Keratinocyte (primary cell): ENCODE measurements around the gene STEAP3. TPM values are rescaled to one million over a fixed set of nuclear protein-coding genes. Genes with fewer than 3 reads are reported as not detected.

Experiments
- DNase-seq: peaks from one replicate; pipeline ENCODE4 v3.0.0-alpha.2; 2011; ENCODE audit warnings: low read depth, missing footprints, low spot score
- FAIRE-seq: peaks from 2 replicates; lab custom pipeline; 2011; peaks lifted over from hg19 to GRCh38; lab: Jason Lieb, UNC
- H2AFZ ChIP-seq: 2 replicates; pipeline ENCODE4 v1.6.0; 2012; ENCODE audit warnings: low read length, control low read depth, inconsistent platforms; ENCODE audit not compliant: control insufficient read depth
- H3K27ac ChIP-seq: 2 replicates; pipeline ENCODE4 v1.5.1; 2011; ENCODE audit warnings: low read length; ENCODE audit not compliant: control insufficient read depth, insufficient read depth
- H3K27me3 ChIP-seq: 3 replicates; pipeline ENCODE4 v1.6.0; 2011; ENCODE audit warnings: low read length; ENCODE audit not compliant: control insufficient read depth, insufficient read depth; ENCODE audit errors: extremely low read depth
- H3K36me3 ChIP-seq, 2 experiments: 2 replicates in 1 of 2; 3 replicates in 1 of 2; pipeline ENCODE4 v1.5.1; 2011; ENCODE audit warnings: low read length in 2 of 2, mild to moderate bottlenecking in 1 of 2; ENCODE audit not compliant: control insufficient read depth in 2 of 2, insufficient read depth in 2 of 2; ENCODE audit errors: extremely low read depth in 1 of 2
- H3K4me1 ChIP-seq: 3 replicates; pipeline ENCODE4 v1.5.1; 2011; ENCODE audit warnings: low read length; ENCODE audit not compliant: control insufficient read depth, insufficient read depth; ENCODE audit errors: extremely low read depth
- H3K4me2 ChIP-seq: 3 replicates; pipeline ENCODE4 v1.6.0; 2011; ENCODE audit warnings: low read depth, low read length; ENCODE audit not compliant: control insufficient read depth, insufficient read depth; ENCODE audit errors: extremely low read depth
- H3K4me3 ChIP-seq, 3 experiments: fragments of 200-600 bp in 1 of 3; sonication (generic) in 1 of 3; 2 replicates in 2 of 3; 3 replicates in 1 of 3; pipeline ENCODE4 v1.5.1; 2011 to 2016; ENCODE audit warnings: low read length in 3 of 3, mild to moderate bottlenecking in 3 of 3, control low read depth in 2 of 3, inconsistent platforms in 1 of 3, low read depth in 1 of 3, mixed read lengths in 1 of 3, mixed run types in 1 of 3, moderate library complexity in 1 of 3; ENCODE audit not compliant: control insufficient read depth in 2 of 3, insufficient read depth in 2 of 3; ENCODE audit errors: extremely low read depth in 1 of 3
- H3K79me2 ChIP-seq: 2 replicates; pipeline ENCODE4 v1.6.0; 2012; ENCODE audit warnings: low read length; ENCODE audit not compliant: control insufficient read depth, insufficient read depth
- H3K9ac ChIP-seq: 3 replicates; pipeline ENCODE4 v1.6.0; 2011; ENCODE audit warnings: low read length; ENCODE audit not compliant: control insufficient read depth, insufficient read depth; ENCODE audit errors: extremely low read depth
- H3K9me1 ChIP-seq: 3 replicates; pipeline ENCODE4 v1.6.0; 2011; ENCODE audit warnings: low read length; ENCODE audit not compliant: control insufficient read depth, insufficient read depth; ENCODE audit errors: extremely low read depth
- H3K9me3 ChIP-seq: 2 replicates; pipeline ENCODE4 v1.5.1; 2012; ENCODE audit warnings: low read depth, low read length; ENCODE audit not compliant: control insufficient read depth
- H4K20me1 ChIP-seq: 3 replicates; pipeline ENCODE4 v1.6.0; 2011; ENCODE audit warnings: low read length; ENCODE audit not compliant: control insufficient read depth, insufficient read depth; ENCODE audit errors: extremely low read depth
- EZH2 ChIP-seq: IDR thresholded peaks from one replicate; pipeline ENCODE4 v1.6.1; 2012; ENCODE audit warnings: inconsistent platforms, mild to moderate bottlenecking, low read length, moderate library complexity
- dilution Hi-C: fragments of 300-500 bp; cut with MboI; formaldehyde crosslinking; loops from one replicate; pipeline ENCODE4 v1.7.0; 2020; ENCODE audit warnings: low sequenced_read_pairs; ENCODE audit not compliant: extremely low pct_ligation_motif_present
- polyA plus RNA-seq, 5 experiments: library from polyadenylated mRNA; depleted of rRNA in 3 of 5; stranded (reverse) in 3 of 5; stranded (forward) in 1 of 5; unstranded in 1 of 5; fragments of >200 nt; gene quantifications; 1 replicate in 1 of 5; 2 replicates in 3 of 5; 3 replicates in 1 of 5; pipeline versions ENCODE4 v1.2.1 to v1.2.3, GENCODE V29; 2011 to 2012; ENCODE audit warnings: missing spikeins in 2 of 5, low read depth in 1 of 5, low replicate concordance in 1 of 5
- TF ChIP-seq, protein P1 (sequence below), 3 experiments: IDR thresholded peaks in 1 of 3; conservative IDR thresholded peaks in 1 of 3; optimal IDR thresholded peaks in 1 of 3; 2 replicates in 2 of 3; 3 replicates in 1 of 3; pipeline versions ENCODE3 to v1.5.1; 2011; ENCODE audit warnings: low read length in 3 of 3, mild to moderate bottlenecking in 3 of 3, moderate library complexity in 2 of 3, control low read depth in 1 of 3, inconsistent platforms in 1 of 3; ENCODE audit not compliant: insufficient read depth in 2 of 3; ENCODE audit errors: extremely low read depth in 1 of 3

STEAP3 gene
- polyA plus RNA-seq, 1 donor (not counting 4 experiments of a cell fraction or from before 2014, with no cell fraction given) = 19.9 TPM

- dilution Hi-C loops = no loop called here
- no peak overlapping the region for H3K4me3 ChIP-seq
- no peaks in the 10 kb centered on the region for H3K36me3 ChIP-seq
- no peaks in the 10 kb centered on the region for H3K27me3 ChIP-seq
- no peaks in the 10 kb centered on the region for H3K79me2 ChIP-seq
- H3K9me3 ChIP-seq = no peaks in the 10 kb centered on the region
- FAIRE-seq (no peak), DNase-seq (no peak)
- TF ChIP-seq, protein P1, sequence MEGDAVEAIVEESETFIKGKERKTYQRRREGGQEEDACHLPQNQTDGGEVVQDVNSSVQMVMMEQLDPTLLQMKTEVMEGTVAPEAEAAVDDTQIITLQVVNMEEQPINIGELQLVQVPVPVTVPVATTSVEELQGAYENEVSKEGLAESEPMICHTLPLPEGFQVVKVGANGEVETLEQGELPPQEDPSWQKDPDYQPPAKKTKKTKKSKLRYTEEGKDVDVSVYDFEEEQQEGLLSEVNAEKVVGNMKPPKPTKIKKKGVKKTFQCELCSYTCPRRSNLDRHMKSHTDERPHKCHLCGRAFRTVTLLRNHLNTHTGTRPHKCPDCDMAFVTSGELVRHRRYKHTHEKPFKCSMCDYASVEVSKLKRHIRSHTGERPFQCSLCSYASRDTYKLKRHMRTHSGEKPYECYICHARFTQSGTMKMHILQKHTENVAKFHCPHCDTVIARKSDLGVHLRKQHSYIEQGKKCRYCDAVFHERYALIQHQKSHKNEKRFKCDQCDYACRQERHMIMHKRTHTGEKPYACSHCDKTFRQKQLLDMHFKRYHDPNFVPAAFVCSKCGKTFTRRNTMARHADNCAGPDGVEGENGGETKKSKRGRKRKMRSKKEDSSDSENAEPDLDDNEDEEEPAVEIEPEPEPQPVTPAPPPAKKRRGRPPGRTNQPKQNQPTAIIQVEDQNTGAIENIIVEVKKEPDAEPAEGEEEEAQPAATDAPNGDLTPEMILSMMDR (optimal IDR thresholded peaks at IDR 0.05 in 1 of 3, IDR thresholded peaks at IDR 0.05 in 1 of 3, conservative IDR thresholded peaks at IDR 0.05 in 1 of 3; ENCODE audit: extremely low read depth in 1 of 3, insufficient read depth in 2 of 3, low read length in 3 of 3) = no peak
- no peaks in the 10 kb centered on the region for H4K20me1 ChIP-seq
- H3K9ac ChIP-seq = no peak overlapping the region
- H3K4me1 ChIP-seq = peaks cover 13% of the 10 kb centered on the region
- H3K27ac ChIP-seq = no peak overlapping the region
- H3K9me1 ChIP-seq = peaks cover 3% of the 10 kb centered on the region
- H3K4me2 ChIP-seq = peak overlapping the region; percentile 37
- H2AFZ ChIP-seq = no peak overlapping the region
These were observed 27.7 kb upstream of the STEAP3 start for GRCh38 chr2:119195887-119196286.

DNA sequence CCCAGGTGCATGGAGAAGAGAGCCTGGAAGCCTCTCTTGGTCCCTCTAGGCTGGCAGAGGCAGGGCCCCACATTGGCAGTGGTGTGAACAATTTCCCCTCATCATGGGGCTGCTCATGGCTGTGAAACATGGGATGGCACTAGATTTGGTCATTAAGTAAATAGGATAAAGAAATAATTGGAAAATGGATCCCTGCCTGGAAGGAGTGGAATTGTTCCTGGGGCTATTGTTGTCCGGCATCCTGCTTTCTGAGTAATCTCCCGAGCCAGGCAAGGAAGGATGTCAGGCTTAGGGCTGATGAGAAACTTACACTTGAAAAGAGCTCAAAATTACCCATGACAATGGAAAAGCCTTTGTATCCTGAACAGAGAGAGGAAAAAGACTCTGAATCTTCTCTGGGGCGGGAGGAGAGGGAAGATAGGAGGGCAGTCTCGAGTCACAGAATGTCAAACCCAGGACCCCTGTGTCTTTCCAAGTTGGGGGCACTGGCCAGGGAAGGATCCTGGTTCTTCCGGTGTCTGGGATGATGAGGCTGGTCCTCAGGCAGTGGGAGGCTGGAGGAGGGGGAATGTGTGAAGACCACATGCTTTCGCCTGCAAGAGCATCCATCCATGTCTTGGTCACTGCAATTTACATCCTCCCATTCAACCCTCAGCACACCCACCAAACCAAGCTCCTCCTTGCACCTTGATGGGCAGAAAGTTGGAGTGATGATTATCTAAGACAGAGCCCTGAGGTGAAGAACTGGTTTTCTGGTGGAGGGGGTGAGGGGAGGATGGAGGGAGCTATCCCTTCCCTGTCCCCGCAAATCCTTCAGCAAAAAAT lies 27.1 kb upstream of the STEAP3 start:
- Histone ChIP-seq H3K9me1 (peaks cover 3% of the 10 kb centered on the region), H3K9me3 (no peaks in the 10 kb centered on the region), H3K4me2 (peak overlapping the region; percentile 37), H3K36me3 (no peaks in the 10 kb centered on the region), H4K20me1 (no peaks in the 10 kb centered on the region), H3K9ac (no peak overlapping the region), H3K4me3 (no peak overlapping the region), H3K79me2 (no peaks in the 10 kb centered on the region), H2AFZ (no peak overlapping the region), H3K27me3 (no peaks in the 10 kb centered on the region), H3K27ac (no peak overlapping the region), H3K4me1 (peaks cover 13% of the 10 kb centered on the region)
- dilution Hi-C loops = no loop called here
- TF ChIP-seq EZH2 = no peak
- TF ChIP-seq, protein P1 (optimal IDR thresholded peaks at IDR 0.05 in 1 of 3, IDR thresholded peaks at IDR 0.05 in 1 of 3, conservative IDR thresholded peaks at IDR 0.05 in 1 of 3; ENCODE audit: extremely low read depth in 1 of 3, insufficient read depth in 2 of 3, low read length in 3 of 3) = no peak
- FAIRE-seq (peak; percentile 80), DNase-seq (no peak)
